Keratinocyte (primary cell): ENCODE results near the gene PPP1R14D.

ENCODE experiments used
- CTCF ChIP-seq, 3 experiments: IDR thresholded peaks in 1 of 3; conservative IDR thresholded peaks in 1 of 3; optimal IDR thresholded peaks in 1 of 3; 2 replicates in 2 of 3; 3 replicates in 1 of 3; pipeline versions ENCODE3 to v1.5.1; 2011; ENCODE audit warnings: low read length in 3 of 3, mild to moderate bottlenecking in 3 of 3, moderate library complexity in 2 of 3, control low read depth in 1 of 3, inconsistent platforms in 1 of 3; ENCODE audit not compliant: insufficient read depth in 2 of 3; ENCODE audit errors: extremely low read depth in 1 of 3
- EZH2 ChIP-seq: IDR thresholded peaks from one replicate; pipeline ENCODE4 v1.6.1; 2012; ENCODE audit warnings: inconsistent platforms, mild to moderate bottlenecking, low read length, moderate library complexity

GRCh38 chr15:40782609-40783227 is 45.8 kb downstream of the PPP1R14D start:
- TF ChIP-seq CTCF (optimal IDR thresholded peaks at IDR 0.05 in 1 of 3, IDR thresholded peaks at IDR 0.05 in 1 of 3, conservative IDR thresholded peaks at IDR 0.05 in 1 of 3; ENCODE audit: extremely low read depth in 1 of 3, insufficient read depth in 2 of 3, low read length in 3 of 3) = peak; percentile 82 to 97 (median 93)
- TF ChIP-seq EZH2 = no peak
